OCI-LY1 (cell line): ENCODE results near the gene TLK1.

Source experiments
- EZH2 ChIP-seq: fragments of 200-600 bp; sonication (generic), shearing (Covaris generic); IDR thresholded peaks from 2 replicates; pipeline ENCODE4 v1.8.0; 2017; ENCODE audit warnings: borderline replicate concordance, mixed run types, mild to moderate bottlenecking, antibody characterized with exemption, low read length, moderate library complexity, mixed read lengths
- TF ChIP-seq, protein P1 (sequence below): fragments of 200-600 bp; sonication (generic), shearing (Covaris generic); IDR thresholded peaks from 2 replicates; pipeline ENCODE4 v1.5.1; 2017; ENCODE audit warnings: mild to moderate bottlenecking, antibody characterized with exemption, low read length, moderate library complexity, mixed read lengths

- TF ChIP-seq, protein P1, sequence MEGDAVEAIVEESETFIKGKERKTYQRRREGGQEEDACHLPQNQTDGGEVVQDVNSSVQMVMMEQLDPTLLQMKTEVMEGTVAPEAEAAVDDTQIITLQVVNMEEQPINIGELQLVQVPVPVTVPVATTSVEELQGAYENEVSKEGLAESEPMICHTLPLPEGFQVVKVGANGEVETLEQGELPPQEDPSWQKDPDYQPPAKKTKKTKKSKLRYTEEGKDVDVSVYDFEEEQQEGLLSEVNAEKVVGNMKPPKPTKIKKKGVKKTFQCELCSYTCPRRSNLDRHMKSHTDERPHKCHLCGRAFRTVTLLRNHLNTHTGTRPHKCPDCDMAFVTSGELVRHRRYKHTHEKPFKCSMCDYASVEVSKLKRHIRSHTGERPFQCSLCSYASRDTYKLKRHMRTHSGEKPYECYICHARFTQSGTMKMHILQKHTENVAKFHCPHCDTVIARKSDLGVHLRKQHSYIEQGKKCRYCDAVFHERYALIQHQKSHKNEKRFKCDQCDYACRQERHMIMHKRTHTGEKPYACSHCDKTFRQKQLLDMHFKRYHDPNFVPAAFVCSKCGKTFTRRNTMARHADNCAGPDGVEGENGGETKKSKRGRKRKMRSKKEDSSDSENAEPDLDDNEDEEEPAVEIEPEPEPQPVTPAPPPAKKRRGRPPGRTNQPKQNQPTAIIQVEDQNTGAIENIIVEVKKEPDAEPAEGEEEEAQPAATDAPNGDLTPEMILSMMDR = no peak
- TF ChIP-seq EZH2 = no peak
Observed at GRCh38 chr2:171042253-171042969, 118.3 kb downstream of the TLK1 start.
